ENCODE results near the gene DIPK1A.
"Not testable (repeated sequence)": the region's sequence is repeated elsewhere in the genome, so short reads cannot be mapped to it uniquely, and the experiment has no call there.

DIPK1A gene

DNA sequence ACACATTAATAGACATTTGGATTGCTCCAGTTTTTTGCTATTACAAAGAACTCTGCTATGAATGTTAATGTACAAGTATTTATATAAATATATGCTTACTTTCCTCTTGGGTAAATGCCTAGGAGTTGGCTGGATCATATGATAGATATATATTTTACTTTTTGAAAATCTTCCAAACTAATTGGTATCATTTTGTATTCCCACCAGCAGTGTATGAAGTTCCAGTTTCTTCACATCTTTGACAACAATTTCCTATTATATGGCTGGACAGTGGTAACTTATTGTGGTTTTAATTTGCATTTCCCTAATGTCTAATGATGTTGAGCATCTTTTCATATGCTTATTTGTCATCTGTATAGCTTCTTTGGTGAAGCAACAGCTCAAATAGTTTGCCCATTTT, 23.8 kb upstream of the DIPK1A start:
- no peak overlapping the region for H3K27ac ChIP-seq
- no peak overlapping the region for H3K4me3 ChIP-seq
- DNase-seq (ENCODE audit: low spot score), result no peak
- TF ChIP-seq, protein P1, sequence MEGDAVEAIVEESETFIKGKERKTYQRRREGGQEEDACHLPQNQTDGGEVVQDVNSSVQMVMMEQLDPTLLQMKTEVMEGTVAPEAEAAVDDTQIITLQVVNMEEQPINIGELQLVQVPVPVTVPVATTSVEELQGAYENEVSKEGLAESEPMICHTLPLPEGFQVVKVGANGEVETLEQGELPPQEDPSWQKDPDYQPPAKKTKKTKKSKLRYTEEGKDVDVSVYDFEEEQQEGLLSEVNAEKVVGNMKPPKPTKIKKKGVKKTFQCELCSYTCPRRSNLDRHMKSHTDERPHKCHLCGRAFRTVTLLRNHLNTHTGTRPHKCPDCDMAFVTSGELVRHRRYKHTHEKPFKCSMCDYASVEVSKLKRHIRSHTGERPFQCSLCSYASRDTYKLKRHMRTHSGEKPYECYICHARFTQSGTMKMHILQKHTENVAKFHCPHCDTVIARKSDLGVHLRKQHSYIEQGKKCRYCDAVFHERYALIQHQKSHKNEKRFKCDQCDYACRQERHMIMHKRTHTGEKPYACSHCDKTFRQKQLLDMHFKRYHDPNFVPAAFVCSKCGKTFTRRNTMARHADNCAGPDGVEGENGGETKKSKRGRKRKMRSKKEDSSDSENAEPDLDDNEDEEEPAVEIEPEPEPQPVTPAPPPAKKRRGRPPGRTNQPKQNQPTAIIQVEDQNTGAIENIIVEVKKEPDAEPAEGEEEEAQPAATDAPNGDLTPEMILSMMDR (IDR thresholded peaks at IDR 0.05), result no peak

DNA sequence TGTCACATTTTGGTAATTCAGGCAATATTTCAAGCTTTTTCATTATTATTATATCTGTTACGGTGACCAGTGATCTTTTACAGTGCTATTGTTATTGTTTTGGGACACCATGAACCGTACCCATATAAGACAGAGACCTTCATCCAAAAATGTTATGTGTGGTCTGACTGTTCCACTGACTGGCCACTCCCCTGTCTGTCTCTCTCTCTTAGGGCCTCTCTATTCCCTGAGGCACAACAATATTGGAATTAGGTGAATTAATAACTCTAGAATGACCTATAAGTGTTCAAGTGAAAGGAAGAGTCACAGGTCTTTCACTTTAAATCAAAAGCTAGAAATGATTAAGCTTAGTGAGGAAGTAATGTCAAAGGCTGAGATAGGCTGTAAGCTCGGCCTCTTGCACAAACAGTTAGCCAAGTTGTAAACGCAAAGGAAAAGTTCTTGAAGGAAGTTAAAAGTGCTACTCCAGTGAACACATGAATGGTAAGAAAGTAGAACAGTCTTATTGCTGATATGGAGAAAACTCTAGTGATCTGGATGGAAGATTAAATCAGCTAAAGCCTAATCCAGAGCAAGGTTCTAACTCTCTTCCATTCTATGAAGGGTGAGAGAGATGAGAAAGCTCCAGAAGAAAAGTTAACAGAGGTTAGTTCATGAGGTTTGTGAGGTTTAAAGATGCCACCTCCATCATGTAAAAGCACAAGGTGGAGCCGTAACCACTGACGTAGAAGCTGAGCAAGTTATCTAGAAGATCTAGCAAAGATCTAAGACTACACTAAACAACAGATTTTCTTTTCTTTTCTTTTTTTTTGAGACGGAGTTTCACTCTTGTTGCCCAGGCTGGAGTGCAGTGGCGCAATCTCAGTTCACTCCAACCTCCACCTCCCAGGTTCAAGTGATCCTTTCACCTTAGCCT, 19.7 kb upstream of the DIPK1A start:
- Histone ChIP-seq H3K27ac (peak overlapping the region in 1 of 2 donors; percentile 36), H3K4me3 (no peak overlapping the region)
- TF ChIP-seq, protein P1 (IDR thresholded peaks at IDR 0.05), result no peak
- no peak for DNase-seq (ENCODE audit: low spot score)

DNA sequence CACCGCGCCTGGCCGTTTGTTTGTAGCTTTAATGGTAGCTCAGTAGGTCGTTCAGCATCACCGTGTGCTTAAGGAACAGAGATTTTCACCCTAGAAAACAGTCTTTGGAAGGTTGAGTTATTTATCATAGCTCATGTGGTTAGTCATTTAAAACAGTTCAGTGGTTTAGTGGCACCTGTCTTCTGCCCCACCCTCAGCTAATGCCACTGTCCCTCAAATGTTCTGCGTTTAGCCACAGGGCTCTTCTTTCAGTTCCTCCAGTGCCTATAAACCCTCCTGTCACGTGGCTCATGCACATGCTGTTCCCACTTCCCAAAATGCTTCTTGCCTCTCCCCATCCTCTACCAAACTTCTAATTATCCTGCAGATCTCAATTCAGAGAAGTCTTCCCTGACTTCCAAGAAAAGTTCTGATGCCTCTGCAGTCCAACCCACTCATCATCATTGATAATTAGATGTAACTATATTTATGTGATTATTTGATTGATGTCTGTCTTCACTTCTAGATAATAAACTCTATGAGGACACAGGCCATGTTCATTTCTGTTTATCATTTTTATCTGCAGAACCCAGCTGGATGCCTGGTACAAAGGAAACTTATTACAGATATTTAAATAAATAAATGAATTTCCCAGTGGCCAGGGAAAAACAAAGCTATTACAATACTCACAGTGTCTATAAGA, 14.4 kb upstream of the DIPK1A start:
- H3K4me3 ChIP-seq, result no peak overlapping the region
- H3K27ac ChIP-seq, result no peak overlapping the region
- DNase-seq (ENCODE audit: low spot score), result no peak
- TF ChIP-seq, protein P1 (IDR thresholded peaks at IDR 0.05), result no peak

DNA sequence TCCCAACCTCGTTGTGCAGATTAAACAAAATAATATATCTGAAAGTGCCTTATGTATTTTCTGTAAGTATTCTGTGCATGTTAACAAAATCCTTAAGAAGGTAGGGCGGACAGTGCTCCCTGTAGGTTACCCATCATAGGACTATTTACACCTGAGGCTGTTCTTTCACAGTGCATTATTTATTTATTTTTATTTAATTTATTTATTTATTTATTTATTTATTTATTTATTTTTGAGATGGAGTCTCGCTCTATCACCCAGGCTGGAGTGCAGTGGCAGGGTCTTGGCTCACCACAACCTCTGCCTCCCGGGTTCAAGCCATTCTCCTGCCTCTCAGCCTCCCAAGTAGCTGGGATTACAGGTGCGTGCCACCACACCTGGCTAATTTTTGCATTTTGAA, 12.8 kb upstream of the DIPK1A start:
- not testable (repeated sequence) for DNase-seq (ENCODE audit: low spot score); H3K27ac ChIP-seq; H3K4me3 ChIP-seq

DNA sequence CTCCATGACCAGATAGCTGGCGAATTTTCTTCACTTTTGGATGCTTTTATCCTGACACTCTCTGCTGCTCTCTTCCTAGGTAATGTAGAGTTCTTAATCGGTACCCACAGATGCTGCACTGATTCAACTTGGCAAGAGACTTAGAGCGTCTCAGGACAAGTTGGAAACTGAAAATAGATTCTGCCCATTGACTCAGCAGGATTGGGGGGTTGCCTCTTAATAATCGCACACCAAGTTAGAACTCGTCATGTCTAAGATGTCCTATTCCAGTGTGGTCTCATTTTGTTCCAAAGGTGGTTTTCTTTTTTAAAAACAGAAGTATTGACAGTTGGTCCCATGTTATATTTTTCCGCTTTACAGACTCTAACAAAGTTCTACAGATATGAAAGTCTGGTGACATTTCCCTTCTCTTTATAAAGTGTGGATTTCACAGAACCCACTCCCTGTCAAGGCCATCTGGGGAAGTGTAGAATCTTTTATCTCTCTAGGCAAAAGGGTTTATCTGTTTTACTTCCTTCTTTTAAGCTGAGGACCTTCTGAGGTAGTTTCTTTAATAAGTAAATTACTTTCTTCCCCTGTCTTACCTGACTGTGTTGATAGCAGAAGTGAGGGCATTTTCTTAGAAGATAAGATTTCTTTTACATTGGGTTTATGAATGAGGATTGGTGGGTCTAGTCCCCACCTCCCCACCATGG, 12.1 kb upstream of the DIPK1A start:
- H3K4me3 ChIP-seq, result no peak overlapping the region
- no peak for DNase-seq (ENCODE audit: low spot score)
- no peak overlapping the region for H3K27ac ChIP-seq
- TF ChIP-seq, protein P1 (IDR thresholded peaks at IDR 0.05), result no peak

DNA sequence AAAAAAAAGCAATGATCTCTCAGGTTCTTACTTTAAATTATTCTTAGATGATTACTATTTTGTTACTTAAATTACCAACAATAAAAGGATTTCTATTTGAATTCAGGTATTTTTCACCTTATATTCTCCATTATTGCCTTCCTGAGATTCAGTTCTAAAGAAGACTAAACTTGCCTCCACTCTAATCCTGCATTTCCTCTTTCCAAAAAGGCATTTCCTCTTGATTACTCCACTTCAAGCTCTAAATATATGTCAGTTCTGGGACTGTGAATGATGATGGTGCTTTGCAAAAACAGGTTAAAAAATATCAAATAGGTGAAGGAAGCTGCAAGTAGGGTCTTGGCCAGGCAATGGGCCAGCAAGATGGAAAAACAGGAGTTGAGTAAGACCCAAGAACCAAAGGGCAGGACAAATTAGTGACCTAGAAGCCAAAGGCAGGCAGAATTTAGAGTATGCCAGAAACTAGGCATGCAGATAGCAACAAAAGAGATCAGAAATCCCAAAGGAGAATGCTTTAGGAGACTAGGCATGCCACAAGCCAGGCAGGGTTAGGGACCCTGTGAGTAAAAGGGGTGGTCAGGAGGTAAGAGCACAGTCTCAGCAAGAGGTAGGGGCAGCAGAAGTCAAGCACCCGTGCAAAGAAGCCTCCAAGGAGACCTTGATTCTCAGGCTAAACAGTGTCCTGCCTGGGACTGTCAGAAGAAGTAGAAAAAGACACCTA, 11.3 kb upstream of the DIPK1A start:
- no peak overlapping the region for H3K27ac ChIP-seq
- TF ChIP-seq, protein P1 (IDR thresholded peaks at IDR 0.05), result no peak
- DNase-seq (ENCODE audit: low spot score), result no peak
- H3K4me3 ChIP-seq, result no peak overlapping the region

DNA sequence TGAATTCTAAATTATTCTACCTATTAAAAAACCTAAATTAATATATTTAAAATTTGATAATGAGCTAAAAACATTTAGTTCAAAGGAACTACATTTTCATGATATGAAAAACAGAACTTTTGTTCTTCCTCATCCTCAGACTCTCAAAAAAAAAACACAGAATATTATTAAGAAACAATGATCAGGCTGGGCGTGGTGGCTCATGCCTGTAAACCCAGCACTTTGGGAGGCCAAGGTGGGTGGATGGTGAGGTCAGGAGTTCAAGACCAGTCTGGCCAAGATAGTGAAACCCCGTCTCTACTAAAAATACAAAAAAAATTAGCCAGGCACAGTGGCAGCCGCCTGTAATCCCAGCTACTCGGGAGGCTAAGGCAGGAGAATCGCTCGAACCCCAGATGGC, 10.7 kb upstream of the DIPK1A start:
- H3K4me3 ChIP-seq; DNase-seq (ENCODE audit: low spot score); H3K27ac ChIP-seq: not testable (repeated sequence)

All from coronary artery (tissue), 2 donors.